Activated gamma-delta T cell treated with anti-CD3 and anti-CD28 coated beads, Interleukin-2, amount 50 U/mL, for 16 hours (primary cell): ENCODE measurements around the gene CD300LF.
A peak's percentile ranks its signal among the peaks of the same experiment; 100 is the strongest.

Source experiments
- DNase-seq: peaks from one replicate; pipeline ENCODE4 v3.0.0-alpha.2; 2020; ENCODE audit warnings: low read depth

Gene CD300LF

DNA sequence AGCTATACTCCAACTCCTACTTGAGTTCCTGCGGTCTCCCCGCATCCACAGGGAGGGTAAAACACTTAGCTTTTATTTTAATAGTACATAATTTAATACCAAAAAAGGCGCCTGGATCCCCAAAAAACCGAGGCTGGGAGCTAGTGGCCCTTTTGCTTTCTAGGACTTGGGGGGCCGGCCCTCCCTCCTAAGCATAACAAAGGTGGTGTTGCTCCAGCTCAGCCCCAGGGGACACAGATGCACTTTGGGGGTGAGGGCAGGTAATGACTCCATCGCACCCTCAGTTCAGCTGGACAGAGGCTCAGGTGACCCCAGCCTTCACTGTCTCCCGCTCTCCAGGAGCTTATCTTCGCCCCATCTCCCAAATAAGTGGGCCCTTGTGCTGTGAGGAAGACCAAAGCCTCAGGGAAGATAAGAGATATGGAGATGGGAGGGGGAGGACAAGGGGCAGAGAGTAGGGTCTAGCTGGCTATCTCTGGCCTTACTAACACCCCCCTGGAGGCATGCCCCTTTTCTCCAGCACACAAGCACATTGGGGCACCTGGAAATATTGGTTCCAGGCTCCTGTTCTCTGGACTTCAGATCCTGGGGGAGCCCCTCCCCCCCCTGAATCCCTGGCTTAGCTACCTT, 32.9 kb upstream of the CD300LF start:
- no peak for DNase-seq

DNA sequence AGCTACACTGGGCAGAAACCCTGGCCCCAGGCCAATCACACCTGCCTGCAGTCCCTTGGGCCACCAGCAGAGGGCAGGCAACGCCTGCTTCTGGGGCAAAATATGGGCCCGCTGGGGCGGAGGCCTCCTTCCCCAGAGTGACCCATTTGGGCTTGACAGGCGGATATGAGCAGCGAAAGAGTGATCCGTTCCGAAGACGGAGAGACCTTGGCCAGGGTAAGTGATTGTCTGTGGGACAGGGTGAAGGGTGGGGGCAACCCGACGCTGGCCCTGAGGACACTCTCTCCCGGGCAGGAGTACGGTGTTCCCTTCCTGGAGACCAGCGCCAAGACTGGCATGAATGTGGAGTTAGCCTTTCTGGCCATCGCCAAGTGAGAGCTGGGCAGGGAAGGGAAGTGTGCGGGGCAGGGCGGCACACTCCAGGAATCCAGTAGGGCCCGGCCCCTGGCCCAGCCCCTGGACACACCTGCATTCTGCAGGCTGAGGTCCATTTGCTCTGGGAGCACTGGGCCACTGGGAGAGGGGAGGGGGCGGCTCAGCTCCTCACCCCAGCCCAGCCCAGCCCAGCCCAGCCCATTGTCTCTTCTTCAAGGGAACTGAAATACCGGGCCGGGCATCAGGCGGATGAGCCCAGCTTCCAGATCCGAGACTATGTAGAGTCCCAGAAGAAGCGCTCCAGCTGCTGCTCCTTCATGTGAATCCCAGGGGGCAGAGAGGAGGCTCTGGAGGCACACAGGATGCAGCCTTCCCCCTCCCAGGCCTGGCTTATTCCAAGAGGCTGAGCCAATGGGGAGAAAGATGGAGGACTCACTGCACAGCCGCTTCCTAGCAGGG, 32.2 kb upstream of the CD300LF start:
- peak; percentile 80 for DNase-seq

DNA sequence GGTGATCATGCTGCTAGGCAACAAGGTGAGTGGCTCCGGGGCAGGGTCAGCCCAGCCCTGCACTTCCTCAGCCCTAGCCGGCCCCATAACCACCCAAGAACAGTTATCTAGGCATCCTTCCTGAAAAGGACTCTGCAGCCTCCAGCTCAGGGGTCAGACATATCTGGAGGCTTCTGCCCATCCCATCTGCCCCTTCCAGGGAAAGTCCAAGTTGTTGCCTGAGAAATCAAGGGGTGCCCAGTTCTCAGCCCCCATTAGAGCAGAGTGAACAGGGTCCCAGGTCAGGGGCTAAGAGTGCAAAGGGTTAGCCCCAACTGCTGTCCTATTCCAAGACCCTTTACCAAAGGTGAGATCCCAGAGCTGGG, 31.6 kb upstream of the CD300LF start:
- no peak for DNase-seq

DNA sequence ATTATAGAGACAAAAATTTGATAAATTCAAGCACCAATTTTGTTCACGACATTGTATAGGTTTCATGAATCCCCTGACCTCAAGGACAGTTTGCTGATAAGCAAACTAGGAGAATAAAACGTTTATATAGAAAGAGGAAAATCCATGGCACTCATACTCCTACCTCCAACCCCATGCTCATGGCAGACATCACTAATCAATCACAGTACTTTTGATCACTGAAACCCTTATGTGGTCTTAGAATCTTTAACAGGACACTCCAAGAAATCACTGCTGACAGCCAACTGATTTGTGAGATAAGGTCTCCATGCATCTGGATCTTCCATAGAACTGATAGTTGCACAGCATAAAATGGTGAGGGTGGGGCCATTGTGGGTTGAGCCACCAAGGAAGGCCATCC, 31.0 kb upstream of the CD300LF start:
- no peak for DNase-seq

DNA sequence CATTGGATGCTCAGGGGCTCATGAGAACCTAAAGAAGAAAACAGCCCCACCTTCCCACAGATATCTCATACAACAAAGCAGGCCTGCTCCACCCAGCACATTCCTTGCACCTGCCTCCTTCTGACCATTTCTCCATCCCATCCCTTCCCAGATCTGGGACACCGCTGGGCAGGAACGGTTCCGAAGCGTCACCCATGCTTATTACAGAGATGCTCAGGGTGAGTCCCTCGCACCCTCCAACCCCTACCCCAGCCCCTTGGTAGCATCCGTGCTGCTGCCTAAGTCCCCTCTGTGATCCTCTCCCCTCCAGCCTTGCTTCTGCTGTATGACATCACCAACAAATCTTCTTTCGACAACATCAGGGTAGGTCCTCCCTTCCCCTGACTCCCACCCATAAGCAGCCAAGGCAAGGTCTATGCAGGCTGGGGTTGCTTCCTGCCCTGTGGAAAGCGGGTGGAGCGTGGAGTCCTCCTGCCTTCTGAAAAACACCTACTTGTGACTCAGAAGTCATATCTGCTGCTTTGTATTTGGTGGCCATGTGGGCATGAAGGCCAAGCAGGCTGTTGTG, 30.3 kb upstream of the CD300LF start:
- no peak for DNase-seq

DNA sequence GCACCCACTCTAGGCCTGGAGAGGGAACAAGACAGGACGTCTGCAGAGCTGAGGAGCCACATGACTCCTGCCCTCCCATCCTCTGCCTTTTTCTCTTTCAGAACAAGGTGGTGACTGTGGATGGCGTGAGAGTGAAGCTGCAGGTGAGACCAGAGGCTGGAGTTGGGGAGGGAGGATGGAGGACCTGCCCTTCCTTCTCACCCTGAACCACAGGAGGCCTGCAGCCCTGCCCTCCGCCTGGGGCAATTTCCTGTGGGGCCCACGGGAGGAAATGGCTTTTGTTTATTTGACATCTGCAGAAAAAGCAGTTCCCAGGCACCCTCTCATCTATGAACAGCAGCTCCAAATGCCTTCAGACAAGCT, 29.4 kb upstream of the CD300LF start:
- peak; percentile 58 for DNase-seq

DNA sequence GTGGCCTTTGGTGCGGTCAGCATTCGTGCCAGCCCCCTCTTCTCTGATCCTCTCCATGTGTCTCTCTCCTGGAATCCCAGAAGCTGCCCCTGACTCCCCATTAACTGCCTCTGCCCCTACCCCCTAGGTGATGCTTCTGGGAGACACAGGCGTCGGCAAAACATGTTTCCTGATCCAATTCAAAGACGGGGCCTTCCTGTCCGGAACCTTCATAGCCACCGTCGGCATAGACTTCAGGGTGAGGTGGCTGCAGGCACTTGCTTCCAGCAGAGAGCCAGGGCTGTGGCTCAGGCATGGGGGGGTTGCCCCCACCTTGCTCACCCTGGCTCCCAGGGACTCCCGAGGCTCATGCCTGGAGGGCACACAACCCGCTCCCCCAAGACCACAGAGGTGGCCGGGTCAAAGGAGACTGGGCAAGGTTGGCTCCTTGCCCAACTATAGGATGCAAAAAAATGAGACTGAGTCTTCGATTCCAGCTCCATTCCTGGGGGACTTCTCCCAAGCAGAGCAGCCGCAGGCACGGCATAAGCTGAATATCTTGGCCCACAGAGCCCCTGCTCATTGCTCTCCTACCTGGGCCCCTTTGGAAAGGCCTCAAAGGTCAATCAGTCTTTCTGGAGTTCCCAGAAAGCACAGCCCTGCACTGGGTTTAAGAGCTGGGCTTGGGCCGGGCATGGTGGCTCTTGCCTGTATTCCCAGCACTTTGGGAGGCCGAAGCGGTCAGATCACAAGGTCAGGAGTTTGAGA, 28.1 kb upstream of the CD300LF start:
- no peak for DNase-seq

DNA sequence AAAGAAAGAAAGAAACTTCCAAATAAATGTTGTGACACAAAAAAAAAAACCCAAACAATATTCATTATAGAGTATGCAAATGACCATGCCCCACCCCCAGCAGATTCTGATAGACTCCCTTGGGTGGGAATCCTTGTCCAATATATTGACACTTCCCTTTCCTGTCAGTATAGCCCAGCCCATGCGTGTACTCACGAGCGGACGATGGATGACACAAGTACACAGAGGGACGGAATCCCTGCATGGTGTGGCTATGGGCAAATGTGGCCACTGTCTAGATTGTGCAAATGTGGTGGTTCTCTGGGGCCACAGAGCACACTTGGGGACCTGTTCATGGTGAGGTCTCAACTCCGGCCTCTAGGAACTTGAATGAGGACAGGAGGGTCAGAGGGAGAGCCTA, 27.4 kb upstream of the CD300LF start:
- no peak for DNase-seq

DNA sequence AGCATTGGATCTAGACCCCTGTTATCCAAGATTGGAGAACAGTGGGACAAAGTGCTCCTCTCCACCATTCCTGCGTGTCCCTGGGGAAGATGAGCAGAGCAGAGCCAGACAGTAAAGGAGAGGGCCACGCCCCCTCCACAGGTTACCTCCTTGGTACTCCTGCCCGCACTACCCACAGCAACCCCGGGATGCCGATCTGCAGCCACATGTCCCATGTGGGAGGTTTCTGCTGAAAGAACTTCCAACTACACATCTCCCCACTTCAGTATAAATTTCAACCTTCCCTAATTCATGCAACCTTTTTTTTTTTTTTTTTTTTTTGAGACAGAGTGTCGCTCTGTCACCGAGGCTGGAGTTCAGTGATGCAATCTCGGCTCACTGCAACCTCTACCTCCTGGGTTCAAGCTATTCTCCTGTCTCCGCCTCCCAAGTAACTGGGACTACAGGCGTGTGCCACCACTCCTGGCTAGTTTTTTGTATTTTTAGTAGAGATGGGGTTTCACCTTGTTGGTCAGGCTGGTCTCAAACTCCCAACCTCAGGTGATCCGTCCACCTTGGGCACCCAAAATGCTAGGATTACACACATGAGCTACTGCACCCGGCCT, 26.6 kb upstream of the CD300LF start:
- DNase-seq = no peak

DNA sequence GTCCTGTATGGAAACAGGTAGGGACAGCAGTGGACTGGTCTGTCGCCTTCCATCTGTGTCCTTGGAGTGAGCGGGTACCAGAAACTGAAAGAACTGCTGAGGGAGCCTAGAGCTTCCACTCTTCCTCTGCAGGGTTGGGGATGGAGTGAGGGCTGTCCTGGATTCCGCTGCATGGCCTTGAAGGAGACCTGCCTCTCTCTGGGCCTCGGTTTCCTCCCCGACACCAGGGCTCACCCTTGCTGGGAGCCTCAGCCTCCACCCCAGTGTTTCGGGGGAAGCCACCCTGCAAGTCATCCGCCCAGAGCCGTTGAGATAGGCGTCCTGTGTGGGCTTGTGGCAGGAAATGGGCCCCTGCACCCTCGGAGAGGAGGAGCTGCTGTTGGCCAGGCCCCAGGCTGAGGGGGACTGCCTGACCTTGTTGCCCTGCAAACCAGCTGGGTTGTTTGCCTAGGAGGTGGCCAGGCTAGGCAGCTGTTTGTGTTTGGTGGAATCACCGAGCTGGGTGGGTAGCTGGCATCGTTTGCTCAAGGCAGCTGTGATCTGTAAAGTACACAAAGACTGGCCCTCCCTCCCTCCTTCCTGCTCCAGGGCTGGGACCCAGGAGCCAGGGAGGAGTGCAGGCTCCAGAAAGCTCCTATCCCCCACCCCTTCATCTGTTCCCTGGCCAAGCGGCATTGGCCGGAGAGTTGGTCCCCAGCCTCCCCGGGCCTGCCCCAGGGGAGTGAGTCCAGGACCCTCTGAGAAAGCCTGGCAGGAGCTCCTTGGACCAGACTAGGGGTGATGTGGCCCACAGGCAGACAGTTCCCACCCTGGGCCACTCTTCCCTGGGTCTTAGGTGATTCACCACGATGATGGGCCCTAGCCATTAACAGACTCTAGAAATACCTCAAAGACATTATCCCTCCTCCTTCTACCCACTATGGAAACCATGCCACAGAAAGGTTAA, 25.6 kb upstream of the CD300LF start:
- peak; percentile 75 for DNase-seq

DNA sequence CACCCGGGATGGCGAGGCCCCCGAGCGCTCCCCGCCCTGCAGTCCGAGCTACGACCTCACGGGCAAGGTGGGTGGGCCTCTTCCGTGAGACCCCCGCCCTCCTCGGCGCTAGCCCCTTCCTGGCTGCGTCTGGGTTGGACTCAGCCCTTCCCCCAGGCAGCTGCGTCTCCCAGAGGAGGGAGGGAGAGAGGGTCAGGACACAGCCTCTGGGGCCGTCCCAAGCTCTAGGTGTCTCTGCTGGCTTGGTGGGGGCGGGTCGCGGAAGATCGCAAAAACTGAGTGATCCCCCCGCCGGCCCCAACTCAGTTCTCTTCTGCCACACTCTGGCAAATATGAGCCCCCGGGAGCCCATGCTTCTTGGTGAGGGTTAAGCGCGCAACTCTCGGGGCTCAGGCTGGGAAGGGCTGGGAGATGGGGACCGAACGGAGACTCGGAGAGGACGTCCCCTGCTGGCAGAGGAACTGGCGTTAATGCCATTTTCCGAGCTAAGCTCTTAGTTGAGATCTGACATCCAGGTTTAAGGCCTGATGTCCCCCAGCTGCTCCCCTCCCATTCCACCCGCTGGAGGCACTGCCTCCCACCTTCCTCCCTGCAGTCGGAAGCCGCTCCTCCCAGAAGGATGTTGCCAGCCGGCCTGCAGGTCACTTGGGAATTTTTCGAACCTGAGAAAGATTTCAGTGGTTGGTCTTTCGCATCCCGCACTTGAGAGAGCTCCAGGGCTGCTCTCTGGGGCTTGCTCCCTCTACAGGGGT, 24.8 kb upstream of the CD300LF start:
- no peak for DNase-seq

DNA sequence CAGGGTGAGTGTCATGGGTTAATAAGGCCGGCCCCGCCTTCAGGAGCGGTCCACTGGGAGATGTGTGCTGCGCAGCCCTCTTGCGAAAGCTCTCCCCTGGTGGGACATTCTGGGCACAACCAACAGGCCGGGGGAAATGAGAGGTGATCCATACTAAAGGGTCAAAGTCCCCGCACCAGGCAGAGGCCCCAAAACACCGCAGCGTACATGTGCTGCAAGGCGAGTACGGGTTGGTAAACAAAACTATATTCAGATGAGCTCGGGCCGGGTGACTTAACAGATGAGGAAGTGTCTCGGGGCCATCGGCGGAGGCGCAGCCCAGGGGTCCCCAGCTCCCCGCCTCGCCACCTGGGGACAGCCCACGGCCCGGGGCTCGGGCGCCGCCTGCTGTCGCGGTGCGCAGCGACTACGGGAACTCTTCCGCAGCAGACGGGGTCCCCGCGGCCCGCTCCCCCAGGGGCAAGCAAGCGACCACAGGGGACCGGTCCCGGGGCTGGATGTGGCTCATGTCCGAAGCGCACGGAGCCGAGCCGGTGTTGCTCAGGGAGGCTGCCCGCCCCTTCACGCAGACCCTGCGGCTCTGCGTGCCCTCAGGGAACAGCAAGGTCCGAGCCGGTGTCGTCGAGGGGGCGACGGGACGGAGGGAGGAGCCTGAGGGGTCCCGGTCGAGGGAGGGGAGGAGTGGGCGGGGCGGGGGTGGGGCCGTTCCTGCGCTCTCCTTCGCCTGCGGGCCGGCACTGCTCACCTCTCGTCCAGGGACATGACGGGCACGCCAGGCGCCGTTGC, 24.0 kb upstream of the CD300LF start, which contains the start of gene RAB37:
TSS of gene RAB37 (plus strand) at position 744 of the 786 bp plus-strand sequence. CDS start at position 761, 17 bp downstream.
- DNase-seq = no peak

DNA sequence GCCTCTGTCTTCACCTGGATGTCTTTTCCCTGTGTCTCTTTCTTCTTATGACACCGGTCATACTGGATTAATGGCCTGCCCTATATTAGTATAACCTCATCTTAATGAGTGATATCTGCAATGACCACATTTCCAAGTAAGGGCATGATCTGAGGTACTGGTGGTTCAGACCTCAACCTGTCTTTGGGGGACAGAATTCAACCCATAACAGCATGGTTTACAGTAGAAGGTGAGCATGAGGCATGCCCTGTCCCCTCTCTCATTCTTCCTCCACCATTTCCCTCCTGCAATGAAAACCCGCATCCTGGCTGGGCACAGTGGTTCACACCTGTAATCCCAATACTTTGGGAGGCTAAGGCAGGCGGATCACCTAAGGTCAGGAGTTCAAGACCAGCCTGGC, 21.5 kb upstream of the CD300LF start:
- DNase-seq = no peak

DNA sequence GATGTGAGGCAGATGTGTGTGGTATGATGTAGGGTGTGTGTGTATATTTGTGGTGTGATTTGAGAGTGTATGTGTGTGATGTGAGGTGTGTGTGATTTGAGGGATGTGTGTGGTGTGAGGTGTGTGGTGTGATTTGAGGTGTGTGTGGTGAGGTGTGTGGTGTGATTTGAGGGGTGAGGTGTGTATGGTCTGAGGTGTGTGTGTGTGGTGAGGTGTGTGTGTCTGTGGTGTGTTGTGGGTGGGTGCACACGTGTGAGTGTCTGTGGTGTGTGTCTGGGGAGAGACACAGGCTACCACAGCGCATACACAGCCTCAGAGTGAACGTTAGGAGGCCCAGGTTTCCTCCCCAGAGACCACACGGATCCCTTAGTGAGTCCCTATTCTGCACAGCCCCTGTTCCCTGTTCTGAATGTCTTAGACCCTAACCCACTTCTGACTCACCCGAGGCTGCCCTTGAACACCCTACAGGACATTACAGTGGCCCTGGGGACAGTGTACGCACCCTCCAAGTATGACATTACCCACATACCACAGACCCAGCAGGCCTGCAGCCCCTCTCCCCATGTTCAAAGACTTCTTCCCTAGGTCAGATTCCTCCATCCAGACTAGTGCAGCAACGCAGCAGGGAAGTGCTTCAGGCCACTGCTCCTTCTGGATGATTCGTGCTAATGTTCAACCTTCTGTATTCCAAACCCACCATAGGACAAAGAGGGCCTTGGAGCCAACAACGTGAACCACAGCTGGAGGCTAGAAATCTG, 20.8 kb upstream of the CD300LF start:
- DNase-seq = no peak

DNA sequence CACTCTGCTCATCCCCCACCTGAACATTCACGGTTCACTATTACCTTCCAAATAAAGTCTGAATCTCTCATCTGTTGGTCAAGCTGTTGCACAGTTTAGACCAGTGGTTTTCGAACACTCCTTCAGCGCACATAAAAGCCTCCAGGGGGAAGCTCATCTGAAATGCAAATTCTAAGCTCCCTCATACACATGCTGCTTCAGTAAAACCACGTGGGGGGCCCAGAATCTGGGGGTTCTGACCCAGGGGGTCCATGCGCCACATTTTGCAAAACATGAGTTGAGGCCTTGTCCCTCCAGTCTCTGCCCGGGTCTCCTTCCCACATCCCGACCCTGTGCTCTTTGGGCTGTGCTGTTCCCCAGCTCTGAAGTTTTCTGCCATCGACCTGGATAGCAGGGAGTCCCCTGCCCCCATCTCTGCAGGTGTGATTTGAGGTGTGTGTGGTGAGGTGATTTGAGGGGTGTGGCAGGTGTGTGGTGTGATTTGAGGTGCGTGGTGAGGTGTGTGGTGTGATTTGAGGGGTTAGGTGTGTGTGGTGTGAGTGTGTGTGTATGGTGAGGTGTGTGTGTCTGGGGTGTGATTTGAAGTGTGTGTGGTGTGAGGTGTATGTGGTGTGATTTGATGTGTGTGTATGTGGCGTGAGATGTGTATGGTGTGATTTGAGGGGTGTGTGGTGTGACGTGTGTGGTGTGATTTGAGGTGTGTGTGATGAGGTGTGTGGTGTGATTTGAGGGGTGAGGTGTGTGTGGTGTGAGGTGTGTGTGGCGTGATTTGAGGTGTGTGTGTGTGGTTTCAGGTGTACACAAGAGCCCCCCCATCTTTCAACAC, 19.5 kb upstream of the CD300LF start:
- no peak for DNase-seq

DNA sequence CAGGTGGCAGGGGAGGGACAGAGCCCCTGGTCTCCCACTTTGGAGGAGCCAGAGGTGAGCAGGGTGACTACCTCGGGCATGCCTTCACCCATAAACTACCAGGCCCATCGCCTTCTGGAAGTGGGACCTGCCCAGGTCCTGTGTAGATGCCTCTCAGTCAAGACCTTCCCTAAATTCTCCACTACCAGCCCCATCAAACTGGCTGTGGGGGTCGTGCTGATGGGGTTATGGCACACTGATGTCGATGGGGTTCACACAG, 18.6 kb upstream of the CD300LF start:
- no peak for DNase-seq

DNA sequence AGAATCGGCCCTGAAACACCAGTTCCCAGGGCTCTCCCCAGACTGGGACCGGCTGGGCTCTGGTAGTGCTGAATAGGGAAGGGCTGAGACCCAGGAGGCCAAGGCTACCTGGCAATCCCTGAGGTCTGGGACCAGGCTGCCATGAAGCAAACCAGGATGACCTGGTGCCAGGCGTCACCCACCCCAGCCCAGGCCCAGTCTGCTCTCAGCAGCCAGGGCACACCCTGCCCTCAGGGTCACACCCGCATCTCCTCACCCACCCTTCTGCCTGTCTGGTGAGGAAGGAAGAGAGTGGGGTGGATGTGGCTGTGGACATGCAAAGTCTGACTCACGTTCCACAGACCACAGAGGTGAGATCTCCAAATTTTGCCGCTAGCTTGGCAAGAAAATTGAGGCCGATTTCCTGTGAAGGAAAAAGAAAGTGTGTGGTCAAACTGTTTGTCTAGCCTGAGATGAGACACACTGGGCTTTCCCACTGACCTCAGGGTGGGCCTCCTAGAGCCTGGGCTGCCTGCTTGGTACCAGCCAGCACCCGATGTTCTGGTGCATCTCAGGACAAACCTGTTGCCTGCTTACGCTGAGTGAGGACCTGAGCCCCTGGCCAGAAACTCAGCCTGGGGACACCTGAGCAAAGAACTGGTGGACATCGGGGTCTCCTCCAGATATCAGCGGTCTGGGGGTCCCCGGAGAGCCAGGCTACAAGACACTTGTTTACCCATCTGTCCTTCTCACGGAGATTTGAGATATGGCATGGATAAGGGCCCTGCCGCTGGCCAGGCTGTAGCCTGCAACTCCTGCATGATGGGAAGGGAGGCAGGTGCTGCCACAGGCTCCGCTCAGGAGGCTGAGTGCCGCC, 18.0 kb upstream of the CD300LF start:
- peak; percentile 66 for DNase-seq
